Measurements from ENCODE around the gene ERLIN1. TPM values are rescaled to one million over a fixed set of nuclear protein-coding genes. Genes with fewer than 3 reads are reported as not detected.

ERLIN1 gene
- total RNA-seq (2021), result 54.1 and 54.9 TPM in 2 replicates
- percentile 91 among the genes with signal in this experiment for Bru-seq, nascent RNA
- percentile 93 among the genes with signal in this experiment for BruChase-seq, experiment 1, labeled RNA remaining after a 2-hour chase
- percentile 87 among the genes with signal in this experiment for BruChase-seq, experiment 2, labeled RNA remaining after a 6-hour chase
- long read RNA-seq, full-length matches to known transcripts, result 117 of 223 reads
- long read RNA-seq, partial matches to known transcripts, result 9 of 223 reads
- long read RNA-seq, other reads (novel, unspliced or antisense), result 97 of 223 reads

DNA sequence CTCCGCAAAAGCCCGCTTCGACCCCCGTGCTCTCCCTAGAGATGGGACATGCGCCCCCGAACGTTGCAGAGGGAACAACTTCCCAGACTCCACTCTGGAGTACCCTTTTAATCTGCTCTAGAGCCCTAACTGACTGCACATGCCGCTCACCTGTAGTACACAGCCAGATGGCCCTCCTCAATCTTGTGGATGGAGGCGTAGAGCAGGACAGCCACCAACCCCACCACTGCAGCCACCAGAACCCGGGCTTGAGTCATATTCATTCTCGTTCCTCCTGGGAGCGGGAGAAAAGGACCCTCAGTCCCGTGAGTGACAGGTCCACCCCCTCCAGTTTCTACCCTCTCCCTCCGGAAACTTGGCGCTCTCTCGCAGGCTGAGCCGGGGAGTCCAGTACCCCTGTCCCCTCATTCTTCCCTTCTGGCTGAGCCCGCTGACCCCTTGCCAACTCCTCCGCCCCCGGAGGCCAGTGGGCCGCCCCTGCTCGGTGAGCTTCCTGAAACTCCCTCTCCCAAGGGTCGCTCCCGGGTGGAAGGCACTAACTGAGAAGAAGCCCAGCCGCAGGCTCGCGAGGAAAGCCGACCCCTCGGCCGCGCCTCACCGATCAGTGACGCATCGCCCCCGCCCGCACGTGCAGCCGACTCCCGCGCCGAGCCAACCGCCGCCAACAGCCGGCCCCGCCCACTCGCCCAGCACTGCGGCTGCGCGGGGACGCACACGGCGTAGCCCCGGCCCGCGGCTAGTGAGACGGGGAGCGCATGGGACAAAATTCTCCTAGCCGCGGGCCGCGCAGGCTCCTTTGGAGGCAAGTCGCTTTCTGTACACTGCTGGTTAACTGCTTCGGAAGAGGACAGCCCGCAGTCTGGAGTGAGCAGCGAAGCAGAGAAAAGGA lies at the start of gene ERLIN1:
ERLIN1 (minus strand) TSS at position 666 of the 889 bp plus-strand sequence; CDS start at position 263, 403 bp downstream.
- peak; percentile 98 for DNase-seq (ENCODE audit: low spot score)
- intact Hi-C loops (cut with micrococcal nuclease; ENCODE audit: unreplicated experiment), result loop anchor here (5.0 kb wide), 1 partner anchor 338 kb away; no protein-coding TSS in a partner anchor
- CTCF ChIA-PET, result no interaction called here
- no TSS peak for BruUV-seq (replicated peaks)
- Histone ChIP-seq H3K9me3 (ENCODE audit: low read depth, low read length, poor library complexity, severe bottlenecking) (no peaks in the 10 kb centered on the region), H3K4me3 (ENCODE audit: low read depth, low read length, poor library complexity, severe bottlenecking) (peak within 1 kb of the TSS; percentile 66), H3K27ac (ENCODE audit: low read depth, low read length, poor library complexity, severe bottlenecking) (peak within 1 kb of the TSS; percentile 93), H3K36me3 (ENCODE audit: insufficient read depth, low read length, poor library complexity, severe bottlenecking) (peaks cover 18% of the 10 kb centered on the region), H3K27me3 (replicated peaks; ENCODE audit: insufficient read depth, low read depth, low read length, poor library complexity) (no peaks in the 10 kb centered on the region), H3K4me1 (ENCODE audit: insufficient read depth, low read length, poor library complexity, severe bottlenecking) (peaks cover 44% of the 10 kb centered on the region)
- TF ChIP-seq, protein P1, sequence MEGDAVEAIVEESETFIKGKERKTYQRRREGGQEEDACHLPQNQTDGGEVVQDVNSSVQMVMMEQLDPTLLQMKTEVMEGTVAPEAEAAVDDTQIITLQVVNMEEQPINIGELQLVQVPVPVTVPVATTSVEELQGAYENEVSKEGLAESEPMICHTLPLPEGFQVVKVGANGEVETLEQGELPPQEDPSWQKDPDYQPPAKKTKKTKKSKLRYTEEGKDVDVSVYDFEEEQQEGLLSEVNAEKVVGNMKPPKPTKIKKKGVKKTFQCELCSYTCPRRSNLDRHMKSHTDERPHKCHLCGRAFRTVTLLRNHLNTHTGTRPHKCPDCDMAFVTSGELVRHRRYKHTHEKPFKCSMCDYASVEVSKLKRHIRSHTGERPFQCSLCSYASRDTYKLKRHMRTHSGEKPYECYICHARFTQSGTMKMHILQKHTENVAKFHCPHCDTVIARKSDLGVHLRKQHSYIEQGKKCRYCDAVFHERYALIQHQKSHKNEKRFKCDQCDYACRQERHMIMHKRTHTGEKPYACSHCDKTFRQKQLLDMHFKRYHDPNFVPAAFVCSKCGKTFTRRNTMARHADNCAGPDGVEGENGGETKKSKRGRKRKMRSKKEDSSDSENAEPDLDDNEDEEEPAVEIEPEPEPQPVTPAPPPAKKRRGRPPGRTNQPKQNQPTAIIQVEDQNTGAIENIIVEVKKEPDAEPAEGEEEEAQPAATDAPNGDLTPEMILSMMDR (conservative IDR thresholded peaks at IDR 0.05; ENCODE audit: low read depth, low read length), result 0 out of 2 replicates have a peak, but pooled peaks have one; percentile 19
- TF ChIP-seq EZH2 (IDR thresholded peaks at IDR 0.05; ENCODE audit: borderline replicate concordance, low read depth, low read length, poor library complexity, severe bottlenecking), result no peak
- POLR2A ChIA-PET (ENCODE audit: low non-redundant PET), result no interaction called here

- no TSS peak for BruUV-seq (replicated peaks)
- no peak overlapping the region for H3K27ac ChIP-seq (ENCODE audit: low read depth, low read length, poor library complexity, severe bottlenecking)
- POLR2A ChIA-PET (ENCODE audit: low non-redundant PET), result no interaction called here
- peaks cover 23% of the 10 kb centered on the region for H3K36me3 ChIP-seq (ENCODE audit: insufficient read depth, low read length, poor library complexity, severe bottlenecking)
- no peak for DNase-seq (ENCODE audit: low spot score)
- TF ChIP-seq EZH2 (IDR thresholded peaks at IDR 0.05; ENCODE audit: borderline replicate concordance, low read depth, low read length, poor library complexity, severe bottlenecking), result no peak
- TF ChIP-seq, protein P1 (conservative IDR thresholded peaks at IDR 0.05; ENCODE audit: low read depth, low read length), result no peak
- no peak overlapping the region for H3K4me3 ChIP-seq (ENCODE audit: low read depth, low read length, poor library complexity, severe bottlenecking)
- intact Hi-C loops (cut with micrococcal nuclease; ENCODE audit: unreplicated experiment), result no loop called here
- H3K4me1 ChIP-seq (ENCODE audit: insufficient read depth, low read length, poor library complexity, severe bottlenecking), result no peaks in the 10 kb centered on the region
- H3K9me3 ChIP-seq (ENCODE audit: low read depth, low read length, poor library complexity, severe bottlenecking), result no peaks in the 10 kb centered on the region
- no peaks in the 10 kb centered on the region for H3K27me3 ChIP-seq (replicated peaks; ENCODE audit: insufficient read depth, low read depth, low read length, poor library complexity)
- CTCF ChIA-PET, result no interaction called here
Measured at GRCh38 chr10:100232101-100232500, 46.3 kb upstream of the ERLIN1 start.

DNA sequence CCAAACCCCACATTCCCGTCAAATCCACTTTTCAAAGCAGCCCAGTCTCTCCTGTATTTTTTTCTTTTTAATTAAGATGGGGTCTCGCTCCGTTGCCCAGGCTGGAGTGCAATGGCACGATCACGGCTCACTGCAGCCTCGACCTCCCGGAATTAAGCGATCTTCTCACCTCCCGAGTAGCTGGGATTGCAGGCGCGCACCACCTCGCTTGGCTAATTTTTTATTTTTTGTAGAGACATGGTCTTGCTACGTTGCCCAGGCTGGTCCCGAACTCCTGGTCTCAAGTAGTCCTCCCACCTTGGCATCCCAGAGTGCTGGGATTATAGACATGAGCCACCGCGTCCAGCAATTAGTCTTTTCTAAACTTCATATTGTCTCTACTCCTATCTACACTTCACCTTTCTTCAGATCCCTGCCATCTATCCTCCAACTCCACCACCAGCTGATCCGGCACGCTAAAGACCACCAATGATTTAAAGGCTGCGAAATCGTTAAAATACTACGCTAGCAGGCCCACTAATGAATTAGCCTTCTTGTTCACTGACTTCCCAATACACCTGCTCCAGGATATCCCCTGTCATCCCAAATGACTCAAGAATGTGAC lies 44.1 kb upstream of the ERLIN1 start:
- CTCF ChIA-PET, result no interaction called here
- intact Hi-C loops (cut with micrococcal nuclease; ENCODE audit: unreplicated experiment), result no loop called here
- POLR2A ChIA-PET (ENCODE audit: low non-redundant PET), result no interaction called here
- peaks cover 21% of the 10 kb centered on the region for H3K36me3 ChIP-seq (ENCODE audit: insufficient read depth, low read length, poor library complexity, severe bottlenecking)
- H3K9me3 ChIP-seq (ENCODE audit: low read depth, low read length, poor library complexity, severe bottlenecking), result no peaks in the 10 kb centered on the region
- H3K27ac ChIP-seq (ENCODE audit: low read depth, low read length, poor library complexity, severe bottlenecking), result peak overlapping the region; percentile 76
- H3K4me1 ChIP-seq (ENCODE audit: insufficient read depth, low read length, poor library complexity, severe bottlenecking), result no peaks in the 10 kb centered on the region
- no peaks in the 10 kb centered on the region for H3K27me3 ChIP-seq (replicated peaks; ENCODE audit: insufficient read depth, low read depth, low read length, poor library complexity)
- H3K4me3 ChIP-seq (ENCODE audit: low read depth, low read length, poor library complexity, severe bottlenecking), result peak overlapping the region; percentile 79
- no peak for DNase-seq (ENCODE audit: low spot score)
- BruUV-seq (replicated peaks), result TSS peak; percentile 94
- TF ChIP-seq EZH2 (IDR thresholded peaks at IDR 0.05; ENCODE audit: borderline replicate concordance, low read depth, low read length, poor library complexity, severe bottlenecking), result no peak
- TF ChIP-seq, protein P1 (conservative IDR thresholded peaks at IDR 0.05; ENCODE audit: low read depth, low read length), result no peak
